Endothelial cell of umbilical vein (primary cell): ENCODE measurements around the gene KANSL1L. TPM values are rescaled to one million over a fixed set of nuclear protein-coding genes. Genes with fewer than 3 reads are reported as not detected.

Experiments used
- BruUV-seq: library from RNA; stranded (reverse); fragments of 400-500 nt; replicated peaks from 2 replicates; lab custom pipeline; 2021; lab: Mats Ljungman, UMichigan
- CTCF ChIA-PET: fragments of 300-600, 350-600 bp; sonication (Branson Sonifier 250); formaldehyde crosslinking; loops from one replicate; lab custom pipeline; 2021; ENCODE audit warnings: antibody characterized with exemption, inconsistent platforms; lab: Charles Lee
- POLR2A ChIA-PET: fragments of 300-600, 350-600 bp; sonication (Branson Sonifier 250); formaldehyde crosslinking; loops from one replicate; lab custom pipeline; 2021; ENCODE audit warnings: antibody characterized with exemption, inconsistent platforms; lab: Charles Lee
- DNase-seq: peaks from one replicate; pipeline ENCODE4 v3.0.0-alpha.2; 2011; ENCODE audit warnings: low read depth, low spot score
- FAIRE-seq: peaks from 2 replicates; lab custom pipeline; 2011; peaks lifted over from hg19 to GRCh38; lab: Jason Lieb, UNC
- H2AFZ ChIP-seq: 2 replicates; pipeline ENCODE4 v1.6.0; 2012; ENCODE audit warnings: low read depth, low read length, control low read depth, inconsistent platforms
- H3K27ac ChIP-seq: 2 replicates; pipeline ENCODE4 v1.5.1; 2011; ENCODE audit warnings: low read depth, mild to moderate bottlenecking, control low read depth, low read length, moderate library complexity; ENCODE audit not compliant: insufficient read depth
- H3K27me3 ChIP-seq, 2 experiments: 2 replicates each; pipeline versions ENCODE4 v1.6.0 to v1.6.1; 2011; ENCODE audit warnings: low read length in 2 of 2, mixed read lengths in 1 of 2; ENCODE audit not compliant: control insufficient read depth in 2 of 2, insufficient read depth in 2 of 2
- H3K36me3 ChIP-seq, 2 experiments: 2 replicates in 1 of 2; 3 replicates in 1 of 2; pipeline ENCODE4 v1.5.1; 2011; ENCODE audit warnings: low read length in 2 of 2, mild to moderate bottlenecking in 1 of 2, moderate library complexity in 1 of 2; ENCODE audit not compliant: control insufficient read depth in 2 of 2, insufficient read depth in 2 of 2; ENCODE audit errors: extremely low read depth in 1 of 2
- H3K4me1 ChIP-seq: 3 replicates; pipeline ENCODE4 v1.5.1; 2011; ENCODE audit warnings: mild to moderate bottlenecking, low read length; ENCODE audit not compliant: control insufficient read depth, insufficient read depth; ENCODE audit errors: extremely low read depth
- H3K4me2 ChIP-seq: 2 replicates; pipeline ENCODE4 v1.6.1; 2011; ENCODE audit warnings: low read length, control low read depth, mixed read lengths; ENCODE audit not compliant: insufficient read depth
- H3K4me3 ChIP-seq, 3 experiments: fragments of 200-600 bp in 1 of 3; sonication (generic), shearing (Covaris generic) in 1 of 3; replicated peaks in 1 of 3; 2 replicates each; pipeline ENCODE4 v1.5.1; 2011 to 2016; ENCODE audit warnings: control low read depth in 3 of 3, low read length in 3 of 3, mild to moderate bottlenecking in 2 of 3, inconsistent platforms in 1 of 3, low read depth in 1 of 3, moderate library complexity in 1 of 3; ENCODE audit not compliant: insufficient read depth in 1 of 3
- H3K79me2 ChIP-seq: 2 replicates; pipeline ENCODE4 v1.6.0; 2012; ENCODE audit warnings: low read length, inconsistent platforms; ENCODE audit not compliant: control insufficient read depth, insufficient read depth
- H3K9ac ChIP-seq: replicated peaks from 2 replicates; pipeline ENCODE3; 2011; ENCODE audit warnings: low read length, control low read depth; ENCODE audit not compliant: insufficient read depth; ENCODE audit errors: extremely low read depth
- H3K9me1 ChIP-seq: replicated peaks from 3 replicates; pipeline ENCODE4 v1.6.0; 2011; ENCODE audit warnings: mild to moderate bottlenecking, low read length; ENCODE audit not compliant: control insufficient read depth, insufficient read depth; ENCODE audit errors: extremely low read depth
- H3K9me3 ChIP-seq: replicated peaks from 2 replicates; pipeline ENCODE4 v1.5.1; 2012; ENCODE audit warnings: low read length, inconsistent platforms; ENCODE audit not compliant: control insufficient read depth, insufficient read depth
- H4K20me1 ChIP-seq: replicated peaks from 2 replicates; pipeline ENCODE3; 2011; ENCODE audit warnings: mild to moderate bottlenecking, low read length; ENCODE audit not compliant: control insufficient read depth, insufficient read depth; ENCODE audit errors: extremely low read depth
- CTCF ChIP-seq, 2 donors: IDR thresholded peaks; 1 replicate in 1 of 2; 2 replicates in 1 of 2; pipeline ENCODE4 v1.5.1; 2011; ENCODE audit warnings: low read length in 2 of 2, mild to moderate bottlenecking in 2 of 2, moderate library complexity in 2 of 2, control low read depth in 1 of 2, inconsistent platforms in 1 of 2, low read depth in 1 of 2; ENCODE audit not compliant: insufficient read depth in 1 of 2; ENCODE audit errors: extremely low read depth in 1 of 2
- FOS ChIP-seq: IDR thresholded peaks from 2 replicates; pipeline ENCODE4 v1.6.1; 2011; ENCODE audit warnings: mild to moderate bottlenecking, low read length, moderate library complexity, borderline replicate concordance; ENCODE audit not compliant: insufficient read depth
- dilution Hi-C: fragments of 300-500 bp; cut with MboI; formaldehyde crosslinking; loops from one replicate; pipeline ENCODE4 v1.15.0; 2019; ENCODE audit warnings: low sequenced_read_pairs; ENCODE audit not compliant: extremely low pct_ligation_motif_present
- intact Hi-C: fragments of 100-400 bp; cut with micrococcal nuclease; formaldehyde crosslinking; loops from one replicate; pipeline ENCODE4 v1.10.0; 2022
- polyA plus RNA-seq, 4 experiments: library from polyadenylated mRNA; depleted of rRNA in 3 of 4; stranded (reverse) in 3 of 4; unstranded in 1 of 4; fragments of >200 nt; gene quantifications; 2 replicates each; pipeline versions ENCODE4 v1.2.1 to v1.2.3, GENCODE V29; 2011 to 2012; ENCODE audit warnings: missing spikeins in 1 of 4
- total RNA-seq: library from RNA; stranded (reverse); gene quantifications from 2 replicates; pipeline ENCODE4 v1.2.3, GENCODE V29; 2021

KANSL1L gene
- total and polyA plus RNA-seq, 2 donors (not counting 3 experiments of a cell fraction or from before 2014, with no cell fraction given) = 4.3 to 14.0 TPM

GRCh38 chr2:210174086-210174485 lies 2.9 kb upstream of the KANSL1L start:
- CTCF ChIA-PET = interaction anchor here (0.9 kb wide), 1 partner anchor 14 kb away, joined by 3 read pairs; no protein-coding TSS in a partner anchor

More at GRCh38 chr2:210174086-210174485, 2.9 kb upstream of the KANSL1L start:
- Histone ChIP-seq H3K4me3 (no peak overlapping the region), H3K9me1 (no peaks in the 10 kb centered on the region), H3K79me2 (peaks cover 4% of the 10 kb centered on the region), H4K20me1 (no peaks in the 10 kb centered on the region), H3K36me3 (no peaks in the 10 kb centered on the region), H3K9me3 (no peaks in the 10 kb centered on the region), H3K27ac (no peak overlapping the region), H3K27me3 (peaks cover 5 to 13% of the 10 kb centered on the region in 2 experiments), H2AFZ (no peak overlapping the region), H3K4me2 (no peak overlapping the region), H3K4me1 (peaks cover 4% of the 10 kb centered on the region), H3K9ac (no peak overlapping the region)
- no TSS peak for BruUV-seq
- intact Hi-C loops (loop anchor here (5.0 to 10.0 kb wide), 4 partner anchors 87 to 809 kb away; no protein-coding TSS in a partner anchor), dilution Hi-C loops (no loop called here)
- TF ChIP-seq FOS (no peak), CTCF (IDR thresholded peaks at IDR 0.05; ENCODE audit: extremely low read depth in 1 of 2, insufficient read depth in 1 of 2, low read depth in 1 of 2, low read length in 2 of 2) (no peak)
- POLR2A ChIA-PET = no interaction called here
- DNase-seq (no peak), FAIRE-seq (no peak)
